Spinal cord (tissue), 10 donors: ENCODE measurements around the gene LMNA. TPM values are rescaled to one million over a fixed set of nuclear protein-coding genes. Genes with fewer than 3 reads are reported as not detected.
"Not testable (repeated sequence)": the region's sequence is repeated elsewhere in the genome, so short reads cannot be mapped to it uniquely, and the experiment has no call there.

ENCODE experiments used
- DNase-seq, 6 donors: peaks; one replicate each; pipeline versions ENCODE4 v3.0.0 to v3.0.0-alpha.2; 2013 to 2015; ENCODE audit warnings: low spot score in 6 of 6, low read depth in 4 of 6
- H3K27ac ChIP-seq: one replicate; pipeline ENCODE4 v1.5.1; 2013; ENCODE audit warnings: low read depth, low read length, control low read depth
- H3K27me3 ChIP-seq: one replicate; pipeline ENCODE4 v1.6.1; 2013; ENCODE audit warnings: low read length; ENCODE audit not compliant: control insufficient read depth, insufficient read depth
- H3K36me3 ChIP-seq: one replicate; pipeline ENCODE4 v1.6.1; 2013; ENCODE audit warnings: low read length; ENCODE audit not compliant: control insufficient read depth, insufficient read depth
- H3K4me1 ChIP-seq: one replicate; pipeline ENCODE4 v1.6.1; 2013; ENCODE audit warnings: low read length; ENCODE audit not compliant: control insufficient read depth, insufficient read depth
- H3K4me3 ChIP-seq: one replicate; pipeline ENCODE4 v1.5.1; 2013; ENCODE audit warnings: low read depth, low read length, control low read depth
- H3K9me3 ChIP-seq: one replicate; pipeline ENCODE4 v1.6.1; 2013; ENCODE audit warnings: low read length; ENCODE audit not compliant: control insufficient read depth, insufficient read depth
- WGBS: methylation state at CpG from one replicate; pipeline ENCODE4 v1.1.5; 2013; ENCODE audit warnings: missing lambda C conversion rate; ENCODE audit not compliant: insufficient coverage; 5-methylcytosine and 5-hydroxymethylcytosine counted together
- polyA plus RNA-seq, 2 donors: library from polyadenylated mRNA; unstranded; fragments of 120-200 nt; gene quantifications; one replicate each; pipeline ENCODE4 v1.2.1, GENCODE V29; 2013; ENCODE audit not compliant: insufficient read length in 2 of 2
- total RNA-seq, 2 donors: library from RNA; depleted of rRNA in 1 of 2; stranded (reverse); fragments of 120-200 nt in 1 of 2; fragments of >200 nt in 1 of 2; gene quantifications; one replicate each; pipeline versions ENCODE4 v1.2.3 to v1.2.4, GENCODE V29; 2013 to 2014
- donor health status: healthy.

LMNA gene
- total and polyA plus RNA-seq, 4 donors = 52.1 to 138 (median 85.9) TPM

DNA sequence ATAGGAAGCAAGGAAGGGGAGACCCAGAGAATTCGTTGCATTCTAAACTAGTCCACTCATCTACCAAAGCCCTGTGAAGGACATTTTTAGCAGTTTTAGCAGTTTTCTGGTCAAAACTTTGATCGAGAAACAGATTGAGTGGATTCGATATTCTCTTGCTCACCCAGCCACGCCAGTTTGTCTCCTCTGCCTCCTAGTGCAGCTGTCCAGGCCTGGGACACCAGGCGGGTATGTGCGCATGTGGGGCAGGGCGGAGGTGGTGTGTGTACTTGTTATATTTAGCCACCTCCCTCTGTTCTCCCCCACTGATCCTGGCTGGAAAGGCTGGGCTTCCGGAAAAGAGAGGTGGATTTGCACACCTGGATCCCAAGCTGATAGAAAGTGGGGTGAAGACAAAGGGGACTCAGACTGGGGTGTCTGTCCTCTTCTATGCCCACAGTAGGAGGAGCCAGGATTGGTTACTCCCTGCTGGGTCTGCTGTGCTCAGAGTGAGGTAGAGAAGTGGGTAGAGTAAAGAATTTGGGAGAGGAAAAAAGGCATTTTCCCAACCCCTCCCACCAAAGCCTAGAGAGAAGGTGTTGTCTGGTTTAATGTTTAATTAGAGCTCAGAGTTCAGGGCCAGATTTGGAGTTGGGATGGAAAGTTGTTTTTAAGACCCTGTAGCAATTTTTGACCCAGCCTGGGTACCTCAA lies 3.8 kb downstream of the LMNA start:
- H3K27ac ChIP-seq = peak overlapping the region; percentile 7

DNA sequence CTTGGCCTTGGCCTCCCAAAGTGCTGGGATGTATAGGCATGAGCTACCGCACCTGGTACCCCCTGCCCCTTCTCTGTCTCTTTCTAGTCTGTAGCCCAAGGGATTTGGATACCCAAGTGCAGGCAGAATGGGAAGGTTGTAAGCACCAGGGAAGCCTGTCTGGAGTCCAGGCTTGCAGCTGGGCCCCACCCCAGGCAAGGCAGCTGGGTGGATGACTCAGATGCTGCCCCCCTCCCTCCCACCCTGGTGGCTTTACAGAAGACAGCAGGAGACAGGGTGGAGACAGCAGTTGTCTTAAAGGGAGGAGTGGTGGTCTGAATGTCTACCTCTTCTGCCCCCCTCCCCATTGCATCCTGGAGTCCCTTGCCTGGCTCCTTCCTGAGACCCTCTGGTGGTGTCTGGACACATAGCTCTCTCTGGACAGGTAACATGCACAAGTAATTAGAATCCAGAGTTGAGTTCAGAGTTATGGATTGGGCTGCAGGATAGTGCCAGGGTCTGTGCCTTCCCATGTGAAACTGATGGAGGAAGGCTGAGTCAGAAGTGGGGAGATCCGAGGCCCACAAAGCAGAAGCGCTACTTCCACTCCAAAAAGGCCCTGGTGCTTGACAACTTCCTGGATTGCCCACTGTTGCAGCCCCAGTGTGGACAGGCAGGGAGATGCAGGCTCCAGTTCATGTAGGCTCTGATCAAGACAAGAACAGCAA lies 5.1 kb downstream of the LMNA start:
- peaks cover 80% of the 10 kb centered on the region for H3K4me1 ChIP-seq

More for the DNA sequence above, 3.8 kb downstream of the LMNA start:
- Histone ChIP-seq H3K4me3 (peak overlapping the region; percentile 9), H3K27me3 (no peaks in the 10 kb centered on the region), H3K36me3 (peaks cover 26% of the 10 kb centered on the region), H3K9me3 (no peaks in the 10 kb centered on the region), H3K4me1 (peaks cover 80% of the 10 kb centered on the region)
- WGBS = 90% methylated on average over 2 of the region's 8 CpGs
- DNase-seq = no peak

DNA sequence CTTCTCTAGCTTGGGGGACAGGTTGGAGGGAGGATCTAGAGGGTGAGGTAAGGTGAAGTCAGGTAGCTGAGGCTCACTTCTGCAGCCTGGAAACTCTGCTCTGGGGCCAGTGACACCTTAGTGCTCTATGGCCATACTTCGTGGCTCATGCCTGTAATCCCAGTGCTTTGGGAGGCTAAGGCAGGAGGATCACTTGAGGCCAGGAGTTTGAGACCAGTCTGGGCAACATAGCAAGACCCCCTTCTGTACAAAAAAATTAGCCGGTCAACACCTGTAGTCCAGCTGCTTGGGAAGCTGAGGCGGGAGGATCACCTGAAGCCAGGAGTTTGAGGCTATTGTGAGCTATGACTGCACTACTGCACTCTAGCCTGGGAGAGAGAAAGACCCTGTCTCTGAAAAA lies 5.8 kb downstream of the LMNA start:
- 86% methylated on average over 2 of the region's 3 CpGs for WGBS
- Histone ChIP-seq H3K4me3 (no peak overlapping the region), H3K9me3 (no peaks in the 10 kb centered on the region), H3K36me3 (peaks cover 29% of the 10 kb centered on the region), H3K27ac (peak overlapping the region; percentile 27), H3K27me3 (no peaks in the 10 kb centered on the region), H3K4me1 (peaks cover 80% of the 10 kb centered on the region)
- DNase-seq = no peak

More for the DNA sequence above, 5.1 kb downstream of the LMNA start:
- no peak for DNase-seq
- Histone ChIP-seq H3K9me3 (no peaks in the 10 kb centered on the region), H3K4me3 (no peak overlapping the region), H3K27me3 (no peaks in the 10 kb centered on the region), H3K27ac (peak overlapping the region; percentile 27), H3K36me3 (peaks cover 29% of the 10 kb centered on the region)
- 75% methylated on average over 3 of the region's 3 CpGs for WGBS

DNA sequence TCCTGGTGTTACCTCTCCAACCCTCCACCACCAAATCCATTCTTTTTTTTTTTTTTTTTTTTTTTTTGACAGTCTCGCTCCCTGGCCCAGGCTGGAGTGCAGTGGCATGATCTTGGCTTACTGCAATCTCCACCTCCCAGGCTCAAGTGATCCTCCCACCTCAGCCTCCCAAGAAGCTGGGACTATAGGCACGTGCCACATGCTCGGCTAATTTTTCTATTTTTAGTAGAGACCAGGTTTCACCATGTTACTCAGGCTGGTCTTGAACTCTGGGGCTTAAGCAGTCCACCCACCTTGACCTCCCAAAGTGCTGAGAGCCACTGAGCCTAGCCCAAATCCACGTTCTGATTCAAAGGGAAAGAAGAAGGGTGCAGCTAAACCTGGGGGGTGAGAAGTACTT lies 6.5 kb downstream of the LMNA start:
- H3K36me3 ChIP-seq = peaks cover 24% of the 10 kb centered on the region
- WGBS = 33% methylated on average over 1 of the region's 4 CpGs
- peak overlapping the region; percentile 25 for H3K27ac ChIP-seq
- DNase-seq, H3K27me3 ChIP-seq, H3K9me3 ChIP-seq, H3K4me3 ChIP-seq: not testable (repeated sequence)
- H3K4me1 ChIP-seq = peaks cover 80% of the 10 kb centered on the region

DNA sequence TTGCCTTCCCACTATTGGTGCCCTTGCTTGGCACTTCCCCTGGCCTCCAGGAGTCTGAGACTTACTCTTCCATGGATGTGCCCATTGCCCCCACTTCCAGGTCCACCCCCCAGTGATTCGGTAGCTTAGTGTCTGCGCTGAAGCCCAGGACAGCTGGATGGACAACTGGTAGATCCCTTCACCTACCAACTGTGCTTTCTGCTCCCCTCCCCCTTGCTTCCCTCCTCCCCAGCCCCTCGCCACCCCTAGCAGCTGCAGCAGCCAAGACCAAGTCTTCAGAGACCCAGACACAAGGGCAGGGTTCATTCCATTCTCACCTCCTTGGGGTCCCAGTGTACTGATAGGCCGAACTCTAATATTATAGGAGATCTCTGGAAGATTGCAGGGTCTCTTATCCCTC lies 6.9 kb downstream of the LMNA start:
- Histone ChIP-seq H3K36me3 (peaks cover 28% of the 10 kb centered on the region), H3K4me1 (peaks cover 83% of the 10 kb centered on the region), H3K27me3 (no peaks in the 10 kb centered on the region), H3K9me3 (no peaks in the 10 kb centered on the region), H3K4me3 (no peak overlapping the region), H3K27ac (peak overlapping the region; percentile 96)
- 82% methylated on average over 2 of the region's 4 CpGs for WGBS
- DNase-seq = no peak

DNA sequence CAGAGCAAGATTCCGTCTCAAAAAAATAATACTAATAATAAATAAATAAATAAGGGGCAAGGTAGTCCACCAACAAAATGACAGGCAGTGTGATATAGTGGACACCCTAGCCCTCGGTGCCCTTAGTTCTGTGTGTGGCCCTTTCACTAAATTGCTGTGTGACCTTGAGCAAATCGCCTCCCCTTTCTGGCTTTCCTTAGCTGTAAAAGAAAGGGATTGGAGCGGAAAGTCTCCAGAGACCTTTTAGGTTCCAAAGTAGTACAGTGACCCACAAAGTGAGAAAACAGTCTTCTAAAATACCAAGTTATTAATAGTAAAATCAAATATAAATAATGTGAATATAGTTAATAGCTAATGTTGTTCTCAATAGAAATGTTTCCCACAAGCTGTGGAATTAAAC lies 7.6 kb downstream of the LMNA start:
- peaks cover 34% of the 10 kb centered on the region for H3K36me3 ChIP-seq
- peaks cover 85% of the 10 kb centered on the region for H3K4me1 ChIP-seq
- H3K4me3 ChIP-seq = peak overlapping the region; percentile 16
- WGBS = 67% methylated on average over 1 of the region's 4 CpGs
- no peaks in the 10 kb centered on the region for H3K27me3 ChIP-seq
- H3K9me3 ChIP-seq = no peaks in the 10 kb centered on the region
- no peak for DNase-seq
- H3K27ac ChIP-seq = peak overlapping the region; percentile 96

DNA sequence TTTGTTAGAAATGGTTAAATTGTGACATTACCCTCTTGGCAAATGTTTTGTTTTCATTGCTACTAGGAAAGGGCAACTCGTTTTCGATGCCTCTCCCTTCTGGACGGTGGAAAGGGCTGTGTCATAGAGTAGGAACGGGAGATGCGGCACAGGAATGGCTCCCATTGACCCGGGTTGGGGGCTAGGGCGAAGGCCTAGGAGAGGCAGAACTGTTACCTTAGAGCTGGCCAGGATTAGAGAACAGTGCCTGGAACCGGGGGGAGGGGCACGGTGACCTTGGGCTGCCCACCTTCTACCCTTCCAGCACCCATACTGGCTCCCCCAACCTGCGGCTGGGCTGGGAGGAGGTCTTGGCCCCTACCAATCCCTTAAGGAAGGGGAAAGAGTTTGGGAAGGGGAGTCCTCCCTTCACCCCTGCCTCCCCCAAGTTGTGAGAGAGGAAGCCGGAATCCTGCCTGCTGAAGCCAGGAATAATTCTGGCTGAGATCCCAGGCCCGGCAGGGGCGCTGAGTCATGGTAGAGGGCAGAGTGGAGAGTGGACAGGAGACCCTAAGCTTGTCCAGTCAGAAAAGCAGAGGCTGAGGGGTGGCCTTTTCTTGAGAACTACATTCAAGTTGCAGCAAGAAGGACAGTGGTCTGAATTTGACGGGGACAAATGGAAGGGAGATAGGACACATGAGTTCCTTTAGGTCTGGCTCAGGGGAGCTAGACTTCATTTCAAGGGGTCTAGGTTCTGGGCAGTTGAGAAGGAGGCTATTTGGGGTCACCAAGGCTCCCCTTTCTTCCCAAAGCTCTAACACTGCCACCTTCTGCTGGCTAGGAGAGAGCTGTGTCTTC lies 8.2 kb downstream of the LMNA start:
- DNase-seq = peak in 1 of 6 donors; percentile 86
- peak overlapping the region; percentile 96 for H3K27ac ChIP-seq
- no peaks in the 10 kb centered on the region for H3K9me3 ChIP-seq
- peaks cover 83% of the 10 kb centered on the region for H3K4me1 ChIP-seq
- 58% methylated on average over 10 of the region's 14 CpGs for WGBS
- peak overlapping the region; percentile 16 for H3K4me3 ChIP-seq
- H3K36me3 ChIP-seq = peaks cover 34% of the 10 kb centered on the region
- no peaks in the 10 kb centered on the region for H3K27me3 ChIP-seq

DNA sequence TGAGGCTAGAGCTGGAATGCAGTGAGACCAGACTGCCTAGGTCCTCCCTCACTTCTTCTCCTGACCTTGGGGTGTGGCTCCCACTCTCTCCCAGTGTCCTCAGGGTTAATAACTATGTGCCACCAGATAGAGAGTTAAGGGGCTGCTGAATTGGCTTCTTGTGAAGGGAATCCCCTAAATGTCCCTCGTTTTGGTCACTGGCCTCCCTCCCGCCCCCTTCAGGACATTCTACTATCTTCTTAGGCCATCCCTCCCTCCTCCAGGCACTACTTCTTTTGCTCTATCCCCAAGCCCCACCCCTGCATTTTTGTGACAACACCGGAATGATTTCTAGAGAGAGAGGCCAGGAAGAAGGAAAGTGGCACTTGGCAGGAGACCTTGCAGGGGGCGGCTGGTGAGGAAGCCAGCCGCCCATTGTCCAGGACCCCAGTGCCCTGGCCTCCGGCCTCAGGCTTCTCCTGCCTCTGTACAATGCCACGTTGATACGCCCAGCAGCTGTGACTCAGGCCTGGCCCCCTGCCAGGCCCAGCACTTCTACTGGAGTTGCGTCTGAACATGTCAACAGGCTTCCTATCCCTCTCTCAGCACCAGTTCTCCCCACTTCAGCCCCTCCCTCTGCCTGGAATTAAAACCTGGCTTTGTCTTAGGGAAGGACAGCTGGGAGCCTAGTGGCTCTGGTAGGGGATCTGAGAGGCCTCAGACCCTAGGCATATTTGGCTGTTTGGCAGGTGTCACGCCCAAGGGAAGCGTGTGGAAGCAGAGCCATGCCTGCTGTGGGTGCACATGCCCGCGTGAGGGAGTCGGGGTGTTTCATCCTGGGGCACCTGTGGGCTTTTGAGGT lies 9.1 kb downstream of the LMNA start:
- Histone ChIP-seq H3K4me1 (peaks cover 84% of the 10 kb centered on the region), H3K36me3 (peaks cover 28% of the 10 kb centered on the region), H3K4me3 (no peak overlapping the region), H3K27me3 (no peaks in the 10 kb centered on the region), H3K9me3 (no peaks in the 10 kb centered on the region), H3K27ac (peak overlapping the region; percentile 96)
- 22% methylated on average over 9 of the region's 14 CpGs for WGBS
- peak in 2 of 6 donors; percentile 82 to 94 for DNase-seq
